Loucy (cell line): ENCODE measurements around the gene MGAT5B.
A peak's percentile ranks its signal among the peaks of the same experiment; 100 is the strongest.
"Not testable (repeated sequence)": the region's sequence is repeated elsewhere in the genome, so short reads cannot be mapped to it uniquely, and the experiment has no call there.

Experiments used
- H2AFZ ChIP-seq: fragments of 200-600 bp; sonication (generic); 2 replicates; pipeline ENCODE4 v1.6.0; 2016; ENCODE audit warnings: antibody characterized with exemption, mild to moderate bottlenecking, low read length, moderate library complexity
- H3F3A ChIP-seq: fragments of 200-600 bp; 2 replicates; pipeline ENCODE4 v1.6.0; 2016; ENCODE audit warnings: antibody characterized with exemption, low read depth, mild to moderate bottlenecking
- H3K27me3 ChIP-seq: fragments of 200-600 bp; sonication (generic); 2 replicates; pipeline ENCODE4 v1.6.1; 2014; ENCODE audit warnings: low read length, mild to moderate bottlenecking; ENCODE audit not compliant: insufficient read depth, poor library complexity, severe bottlenecking
- H3K36me3 ChIP-seq: fragments of 200-600 bp; sonication (generic); 2 replicates; pipeline ENCODE4 v1.6.1; 2016; ENCODE audit warnings: low read length; ENCODE audit not compliant: insufficient read depth
- H3K4me1 ChIP-seq: fragments of 200-600 bp; sonication (generic); 2 replicates; pipeline ENCODE4 v1.5.1; 2014; ENCODE audit warnings: low read length, mild to moderate bottlenecking; ENCODE audit not compliant: insufficient read depth, poor library complexity, severe bottlenecking
- H3K4me2 ChIP-seq: fragments of 200-600 bp; sonication (generic); 2 replicates; pipeline ENCODE4 v1.6.0; 2014; ENCODE audit warnings: antibody characterized with exemption, low read length, low read depth, mild to moderate bottlenecking; ENCODE audit not compliant: poor library complexity, severe bottlenecking
- H3K4me3 ChIP-seq: fragments of 200-600 bp; sonication (generic); 2 replicates; pipeline ENCODE4 v1.5.1; 2014; ENCODE audit warnings: low read length, mild to moderate bottlenecking, mixed read lengths; ENCODE audit not compliant: poor library complexity, severe bottlenecking
- H3K79me2 ChIP-seq: fragments of 200-600 bp; sonication (generic); 2 replicates; pipeline ENCODE4 v1.6.1; 2014; ENCODE audit warnings: low read length; ENCODE audit not compliant: insufficient read depth
- H3K9ac ChIP-seq: fragments of 200-600 bp; sonication (generic); 2 replicates; pipeline ENCODE4 v1.6.0; 2014; ENCODE audit warnings: mild to moderate bottlenecking, low read depth, low read length, moderate library complexity; ENCODE audit not compliant: poor library complexity, severe bottlenecking
- H3K9me2 ChIP-seq: fragments of 200-600 bp; sonication (generic); replicated peaks from 2 replicates; pipeline ENCODE4 v1.6.1; 2016; ENCODE audit warnings: low read depth, low read length, mixed read lengths
- H3K9me3 ChIP-seq: fragments of 200-600 bp; sonication (generic); 2 replicates; pipeline ENCODE4 v1.6.1; 2014; ENCODE audit warnings: mild to moderate bottlenecking, antibody characterized with exemption, low read length, low read depth; ENCODE audit not compliant: insufficient read depth
- H4K20me1 ChIP-seq: fragments of 200-600 bp; sonication (generic); 2 replicates; pipeline ENCODE4 v1.6.0; 2014; ENCODE audit warnings: antibody characterized with exemption, low read length, mild to moderate bottlenecking; ENCODE audit not compliant: insufficient read depth, poor library complexity, severe bottlenecking
- EZH2phosphoT487 ChIP-seq: fragments of 200-600 bp; IDR thresholded peaks from 2 replicates; pipeline ENCODE4 v1.6.1; 2018; ENCODE audit warnings: antibody characterized with exemption, mild to moderate bottlenecking, moderate library complexity, borderline replicate concordance
- TF ChIP-seq, protein P1 (sequence below): fragments of 200-600 bp; sonication (generic); conservative IDR thresholded peaks from 2 replicates; pipeline ENCODE4 v1.5.1; 2014; ENCODE audit warnings: mild to moderate bottlenecking, antibody characterized with exemption, low read length

Gene MGAT5B

DNA sequence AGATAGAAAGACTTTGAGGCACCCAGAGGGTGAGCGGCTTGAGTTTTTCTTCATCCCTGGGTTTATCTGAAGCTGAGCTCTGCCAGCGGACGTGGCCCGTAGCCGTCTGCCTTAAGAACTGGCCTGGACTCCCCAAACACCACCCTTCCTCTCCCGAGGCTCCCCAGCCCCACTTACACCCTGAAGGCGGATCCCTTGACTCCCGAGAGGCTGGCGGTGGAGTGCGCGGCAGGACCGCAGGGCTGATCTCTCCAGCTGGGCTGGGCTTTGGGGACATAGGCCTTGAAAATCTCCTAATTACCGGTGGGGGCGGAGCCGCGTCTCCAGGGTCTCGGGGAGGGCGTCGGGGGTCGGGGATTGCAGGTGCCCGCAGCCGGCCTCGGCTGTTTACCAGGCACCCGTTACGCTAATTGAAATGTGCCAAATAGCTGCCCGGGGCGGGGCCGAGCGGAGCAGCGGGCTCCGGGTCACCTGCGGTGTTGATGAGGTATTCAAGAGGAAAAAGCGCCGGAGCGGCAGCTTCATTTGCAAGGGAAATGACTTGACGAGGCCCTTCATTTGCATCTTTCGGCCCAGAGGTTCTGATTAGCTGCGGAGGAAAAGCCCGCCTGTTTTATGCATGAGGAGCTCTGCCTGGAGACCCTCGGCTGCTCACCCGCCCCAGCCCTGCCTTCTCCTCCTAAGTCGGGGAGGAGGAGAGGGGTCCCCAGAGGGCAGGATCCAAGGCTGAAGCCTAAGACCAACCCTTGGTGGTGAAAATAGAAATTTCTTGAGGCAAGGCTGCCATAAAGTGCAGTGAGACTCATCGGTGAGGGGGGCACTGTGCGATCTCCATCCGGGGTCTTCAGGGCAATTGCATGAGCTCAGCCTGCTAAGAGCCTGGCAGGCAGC lies 100.7 kb downstream of the MGAT5B start:
- Histone ChIP-seq H3K79me2 (peaks cover 11% of the 10 kb centered on the region; the same call in 1 of the 2 replicates), H3K4me3 (peak overlapping the region; percentile 85), H3K27me3 (no peaks in the 10 kb centered on the region), H3K36me3 (no peaks in the 10 kb centered on the region), H3K9ac (peak overlapping the region; percentile 85), H3K4me1 (peaks cover 49% of the 10 kb centered on the region), H4K20me1 (no peaks in the 10 kb centered on the region), H3K9me3 (no peaks in the 10 kb centered on the region), H3K4me2 (peak overlapping the region; percentile 92), H3F3A (peaks cover 3% of the 10 kb centered on the region; the same call in 1 of the 2 replicates), H3K9me2 (no peaks in the 10 kb centered on the region), H2AFZ (peak overlapping the region; percentile 93)
- TF ChIP-seq, protein P1, sequence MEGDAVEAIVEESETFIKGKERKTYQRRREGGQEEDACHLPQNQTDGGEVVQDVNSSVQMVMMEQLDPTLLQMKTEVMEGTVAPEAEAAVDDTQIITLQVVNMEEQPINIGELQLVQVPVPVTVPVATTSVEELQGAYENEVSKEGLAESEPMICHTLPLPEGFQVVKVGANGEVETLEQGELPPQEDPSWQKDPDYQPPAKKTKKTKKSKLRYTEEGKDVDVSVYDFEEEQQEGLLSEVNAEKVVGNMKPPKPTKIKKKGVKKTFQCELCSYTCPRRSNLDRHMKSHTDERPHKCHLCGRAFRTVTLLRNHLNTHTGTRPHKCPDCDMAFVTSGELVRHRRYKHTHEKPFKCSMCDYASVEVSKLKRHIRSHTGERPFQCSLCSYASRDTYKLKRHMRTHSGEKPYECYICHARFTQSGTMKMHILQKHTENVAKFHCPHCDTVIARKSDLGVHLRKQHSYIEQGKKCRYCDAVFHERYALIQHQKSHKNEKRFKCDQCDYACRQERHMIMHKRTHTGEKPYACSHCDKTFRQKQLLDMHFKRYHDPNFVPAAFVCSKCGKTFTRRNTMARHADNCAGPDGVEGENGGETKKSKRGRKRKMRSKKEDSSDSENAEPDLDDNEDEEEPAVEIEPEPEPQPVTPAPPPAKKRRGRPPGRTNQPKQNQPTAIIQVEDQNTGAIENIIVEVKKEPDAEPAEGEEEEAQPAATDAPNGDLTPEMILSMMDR: peak; percentile 33; the same call in 1 of the 2 replicates
- TF ChIP-seq EZH2phosphoT487: no peak

DNA sequence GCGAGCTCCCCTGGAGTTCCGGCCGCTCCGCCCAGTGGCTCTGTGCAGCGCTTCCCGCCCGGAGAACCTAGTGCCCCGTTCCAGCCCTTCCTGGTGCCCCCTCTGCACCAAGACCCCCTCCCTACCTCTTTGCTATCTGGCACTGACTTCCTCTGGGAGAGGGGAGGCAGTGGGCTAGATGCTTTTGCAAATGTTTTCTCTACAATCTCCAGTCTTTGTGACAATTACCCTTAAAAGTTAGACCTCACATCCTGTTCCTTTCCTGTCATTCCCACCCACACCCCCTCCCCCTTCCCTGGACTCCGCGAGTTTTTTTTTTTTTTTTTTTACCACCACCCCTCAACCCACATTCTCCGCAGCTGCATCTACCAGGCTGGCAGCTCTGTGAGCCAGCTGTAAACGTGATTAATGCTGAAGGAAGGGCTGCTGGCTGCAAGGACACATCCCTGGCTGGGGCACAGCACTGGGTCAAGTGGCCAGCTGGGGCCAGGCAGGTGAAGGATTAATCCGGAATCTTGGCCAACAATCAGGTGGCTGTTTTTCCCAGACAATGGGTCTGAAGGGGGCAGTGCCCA lies 101.5 kb downstream of the MGAT5B start:
- no peaks in the 10 kb centered on the region for H3K9me3 ChIP-seq
- peaks cover 49% of the 10 kb centered on the region for H3K4me1 ChIP-seq
- no peaks in the 10 kb centered on the region for H3K36me3 ChIP-seq
- no peaks in the 10 kb centered on the region for H4K20me1 ChIP-seq
- peak overlapping the region; percentile 85 for H3K9ac ChIP-seq
- peak overlapping the region; percentile 85 for H3K4me3 ChIP-seq
- peak overlapping the region; percentile 92 for H3K4me2 ChIP-seq
- H3F3A ChIP-seq: peaks cover 3% of the 10 kb centered on the region; the same call in 1 of the 2 replicates
- no peaks in the 10 kb centered on the region for H3K27me3 ChIP-seq
- TF ChIP-seq EZH2phosphoT487: no peak
- TF ChIP-seq, protein P1: no peak; the same call in 1 of the 2 replicates
- H3K79me2 ChIP-seq: peaks cover 11% of the 10 kb centered on the region; the same call in 1 of the 2 replicates
- H3K9me2 ChIP-seq: no peaks in the 10 kb centered on the region
- H2AFZ ChIP-seq: peak overlapping the region; percentile 93

DNA sequence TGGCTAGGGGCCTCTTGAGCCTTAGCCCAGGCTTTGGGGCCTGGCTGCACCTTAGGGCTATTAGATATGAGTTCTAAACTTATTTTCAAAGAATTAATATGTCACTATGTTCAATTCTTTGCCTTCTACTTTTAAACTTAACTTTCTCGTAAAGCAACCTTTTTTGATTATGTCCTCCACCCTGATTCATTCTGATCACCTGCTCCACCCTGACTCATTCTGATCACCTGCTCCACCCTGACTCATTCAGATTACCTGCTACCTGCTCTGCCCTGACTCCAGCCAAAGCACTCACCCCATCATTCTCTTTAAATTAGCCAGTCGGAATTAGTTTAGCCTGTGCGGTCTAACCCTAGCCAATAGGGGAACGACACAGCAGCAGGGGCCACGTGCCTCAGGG lies 102.0 kb downstream of the MGAT5B start:
- Histone ChIP-seq H3K4me1 (peaks cover 49% of the 10 kb centered on the region), H3K9ac (peak overlapping the region; percentile 85), H3K4me2 (peak overlapping the region; percentile 92), H3K4me3 (peak overlapping the region; percentile 85), H3K79me2 (peaks cover 11% of the 10 kb centered on the region; the same call in 1 of the 2 replicates)
- not testable (repeated sequence) for H3F3A ChIP-seq, H4K20me1 ChIP-seq, H2AFZ ChIP-seq, H3K9me2 ChIP-seq, H3K9me3 ChIP-seq, H3K36me3 ChIP-seq, H3K27me3 ChIP-seq
